Vagina (tissue), 2 donors: Measurements from ENCODE around the gene EIF3B. TPM values are rescaled to one million over a fixed set of nuclear protein-coding genes. Genes with fewer than 3 reads are reported as not detected.

Source experiments
- DNase-seq, 2 donors: peaks; one replicate each; pipeline ENCODE4 v3.0.0-alpha.2; 2017; ENCODE audit errors: extremely low spot score in 2 of 2
- H3K27ac ChIP-seq: fragments of 200-600 bp; sonication (generic); one replicate; pipeline ENCODE4 v1.5.1; 2019
- H3K27me3 ChIP-seq: fragments of 200-600 bp; sonication (generic); one replicate; pipeline ENCODE4 v1.5.1; 2019
- H3K36me3 ChIP-seq, 2 donors: fragments of 200-600 bp; sonication (generic); one replicate each; pipeline ENCODE4 v1.5.1; 2017 to 2019
- H3K4me1 ChIP-seq: fragments of 200-600 bp; sonication (generic); one replicate; pipeline ENCODE4 v1.5.1; 2019
- H3K4me3 ChIP-seq, 2 donors: fragments of 200-600 bp; sonication (generic); 1 replicate in 1 of 2; 2 replicates in 1 of 2; pipeline ENCODE4 v1.5.1; 2016 to 2019
- H3K9me3 ChIP-seq: fragments of 200-600 bp; sonication (generic); one replicate; pipeline ENCODE4 v1.5.1; 2019
- POLR2A ChIP-seq, 2 donors: fragments of 450-650 bp; IDR thresholded peaks; one replicate each; pipeline ENCODE4 v1.6.1; 2017; ENCODE audit warnings: antibody characterized with exemption in 2 of 2, mild to moderate bottlenecking in 2 of 2, moderate library complexity in 2 of 2
- POLR2AphosphoS5 ChIP-seq, 2 donors: sonication (generic); formaldehyde crosslinking; IDR thresholded peaks; one replicate each; pipeline ENCODE4 v1.9.0; 2017; ENCODE audit warnings: antibody characterized with exemption in 2 of 2, mild to moderate bottlenecking in 2 of 2, low read depth in 1 of 2; ENCODE audit not compliant: insufficient read depth in 1 of 2
- intact Hi-C: fragments of 100-400 bp; cut with DNase I; formaldehyde crosslinking; loops from one replicate; pipeline ENCODE4 v1.15.1; 2023
- total RNA-seq: library from RNA; depleted of rRNA; stranded (reverse); fragments of >200 nt; gene quantifications from one replicate; pipeline ENCODE4 v1.2.3, GENCODE V29; 2016
- TF ChIP-seq, protein P1 (sequence below), 3 experiments: fragments of 450-650 bp in 2 of 3; fragments of 200-600 bp in 1 of 3; sonication (generic) in 1 of 3; IDR thresholded peaks; one replicate each; pipeline ENCODE4 v1.5.1; 2017 to 2019; ENCODE audit warnings: antibody characterized with exemption in 3 of 3, mild to moderate bottlenecking in 2 of 3, moderate library complexity in 2 of 3

Gene EIF3B
- total RNA-seq, 1 donor from 2014 or later = 90.8 TPM

DNA sequence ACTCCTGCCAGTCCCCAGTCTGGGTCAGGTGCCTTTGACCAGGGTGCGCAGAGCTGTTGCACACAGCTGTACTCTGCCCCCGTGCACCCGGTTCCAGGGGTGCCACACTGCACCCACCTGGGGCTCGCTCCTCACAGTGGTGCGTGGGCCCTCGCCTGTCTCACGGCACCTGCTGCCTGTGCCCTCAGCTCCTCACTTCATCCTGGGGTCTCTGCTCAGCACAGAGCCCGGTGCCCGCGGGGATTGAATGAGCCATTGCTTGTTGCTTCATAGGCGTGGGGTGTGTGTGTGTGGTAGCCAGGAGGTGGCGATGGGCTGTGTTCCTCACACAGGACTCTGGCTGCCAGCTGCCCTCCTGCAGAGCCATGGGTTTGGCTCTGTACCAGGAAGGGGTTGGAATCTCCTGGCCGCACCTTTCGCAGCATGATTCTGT lies 18.5 kb downstream of the EIF3B start:
- TF ChIP-seq, protein P1, sequence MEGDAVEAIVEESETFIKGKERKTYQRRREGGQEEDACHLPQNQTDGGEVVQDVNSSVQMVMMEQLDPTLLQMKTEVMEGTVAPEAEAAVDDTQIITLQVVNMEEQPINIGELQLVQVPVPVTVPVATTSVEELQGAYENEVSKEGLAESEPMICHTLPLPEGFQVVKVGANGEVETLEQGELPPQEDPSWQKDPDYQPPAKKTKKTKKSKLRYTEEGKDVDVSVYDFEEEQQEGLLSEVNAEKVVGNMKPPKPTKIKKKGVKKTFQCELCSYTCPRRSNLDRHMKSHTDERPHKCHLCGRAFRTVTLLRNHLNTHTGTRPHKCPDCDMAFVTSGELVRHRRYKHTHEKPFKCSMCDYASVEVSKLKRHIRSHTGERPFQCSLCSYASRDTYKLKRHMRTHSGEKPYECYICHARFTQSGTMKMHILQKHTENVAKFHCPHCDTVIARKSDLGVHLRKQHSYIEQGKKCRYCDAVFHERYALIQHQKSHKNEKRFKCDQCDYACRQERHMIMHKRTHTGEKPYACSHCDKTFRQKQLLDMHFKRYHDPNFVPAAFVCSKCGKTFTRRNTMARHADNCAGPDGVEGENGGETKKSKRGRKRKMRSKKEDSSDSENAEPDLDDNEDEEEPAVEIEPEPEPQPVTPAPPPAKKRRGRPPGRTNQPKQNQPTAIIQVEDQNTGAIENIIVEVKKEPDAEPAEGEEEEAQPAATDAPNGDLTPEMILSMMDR (IDR thresholded peaks at IDR 0.05) = no peak
- TF ChIP-seq POLR2A (IDR thresholded peaks at IDR 0.05) = no peak
- TF ChIP-seq POLR2AphosphoS5 (IDR thresholded peaks at IDR 0.05; ENCODE audit: insufficient read depth in 1 of 2, low read depth in 1 of 2) = no peak
- H3K36me3 ChIP-seq = peaks cover 0 to 93% of the 10 kb centered on the region in 2 donors
- no peaks in the 10 kb centered on the region for H3K4me1 ChIP-seq
- intact Hi-C loops = no loop called here
- no peak overlapping the region for H3K4me3 ChIP-seq
- H3K27me3 ChIP-seq = no peaks in the 10 kb centered on the region
- H3K9me3 ChIP-seq = no peaks in the 10 kb centered on the region
- DNase-seq = no peak
- H3K27ac ChIP-seq = no peak overlapping the region

DNA sequence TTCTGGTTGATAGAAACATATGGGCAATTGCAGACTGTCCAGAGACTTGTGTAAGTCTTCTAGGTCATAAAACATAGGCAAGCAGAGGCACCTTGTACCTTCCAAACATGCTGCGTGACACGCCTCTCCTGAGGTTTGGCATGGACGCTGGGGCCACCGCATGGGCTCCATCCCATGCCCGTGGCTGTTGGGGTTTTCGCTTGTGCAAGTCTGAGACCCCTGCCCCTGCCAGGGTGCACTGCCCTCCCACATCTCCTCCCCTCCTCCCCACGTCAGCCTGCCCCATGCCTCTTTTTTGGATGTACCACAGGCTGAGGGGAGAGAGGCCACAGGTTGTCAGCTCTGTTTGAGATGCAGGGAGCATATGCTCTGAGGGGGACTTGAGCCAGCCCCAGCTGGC lies 19.0 kb downstream of the EIF3B start:
- intact Hi-C loops = no loop called here
- peaks cover 0 to 93% of the 10 kb centered on the region in 2 donors for H3K36me3 ChIP-seq
- TF ChIP-seq POLR2AphosphoS5 (IDR thresholded peaks at IDR 0.05; ENCODE audit: insufficient read depth in 1 of 2, low read depth in 1 of 2) (no peak), POLR2A (IDR thresholded peaks at IDR 0.05) (no peak)
- TF ChIP-seq, protein P1 (IDR thresholded peaks at IDR 0.05) = no peak
- H3K9me3 ChIP-seq = no peaks in the 10 kb centered on the region
- H3K27ac ChIP-seq = no peak overlapping the region
- no peak overlapping the region for H3K4me3 ChIP-seq
- H3K27me3 ChIP-seq = no peaks in the 10 kb centered on the region
- no peak for DNase-seq
- H3K4me1 ChIP-seq = no peaks in the 10 kb centered on the region

DNA sequence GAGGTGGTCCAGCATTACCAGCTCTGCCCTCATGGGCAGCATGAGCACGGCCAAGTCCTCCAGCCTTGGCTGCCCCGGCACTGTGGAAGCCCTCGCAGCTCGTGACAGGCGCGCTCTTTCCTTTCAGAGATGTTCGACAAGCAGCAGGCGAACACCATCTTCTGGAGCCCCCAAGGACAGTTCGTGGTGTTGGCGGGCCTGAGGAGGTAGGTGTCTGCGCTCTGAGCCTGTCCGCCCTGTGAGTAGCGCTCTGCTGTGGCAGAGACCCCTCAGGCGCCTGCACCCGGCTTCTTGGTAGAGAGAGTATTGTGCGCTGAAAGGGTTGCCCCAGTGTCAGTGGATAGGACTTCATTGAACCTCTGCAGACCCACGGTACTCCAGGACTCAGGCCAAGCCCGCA lies 19.8 kb downstream of the EIF3B start:
- DNase-seq = no peak
- no peak for TF ChIP-seq POLR2A (IDR thresholded peaks at IDR 0.05)
- no peak for TF ChIP-seq POLR2AphosphoS5 (IDR thresholded peaks at IDR 0.05; ENCODE audit: insufficient read depth in 1 of 2, low read depth in 1 of 2)
- TF ChIP-seq, protein P1 (IDR thresholded peaks at IDR 0.05) = no peak
- peaks cover 0 to 93% of the 10 kb centered on the region in 2 donors for H3K36me3 ChIP-seq
- no peak overlapping the region for H3K27ac ChIP-seq
- H3K9me3 ChIP-seq = no peaks in the 10 kb centered on the region
- no peaks in the 10 kb centered on the region for H3K27me3 ChIP-seq
- intact Hi-C loops = no loop called here
- no peak overlapping the region for H3K4me3 ChIP-seq
- no peaks in the 10 kb centered on the region for H3K4me1 ChIP-seq

DNA sequence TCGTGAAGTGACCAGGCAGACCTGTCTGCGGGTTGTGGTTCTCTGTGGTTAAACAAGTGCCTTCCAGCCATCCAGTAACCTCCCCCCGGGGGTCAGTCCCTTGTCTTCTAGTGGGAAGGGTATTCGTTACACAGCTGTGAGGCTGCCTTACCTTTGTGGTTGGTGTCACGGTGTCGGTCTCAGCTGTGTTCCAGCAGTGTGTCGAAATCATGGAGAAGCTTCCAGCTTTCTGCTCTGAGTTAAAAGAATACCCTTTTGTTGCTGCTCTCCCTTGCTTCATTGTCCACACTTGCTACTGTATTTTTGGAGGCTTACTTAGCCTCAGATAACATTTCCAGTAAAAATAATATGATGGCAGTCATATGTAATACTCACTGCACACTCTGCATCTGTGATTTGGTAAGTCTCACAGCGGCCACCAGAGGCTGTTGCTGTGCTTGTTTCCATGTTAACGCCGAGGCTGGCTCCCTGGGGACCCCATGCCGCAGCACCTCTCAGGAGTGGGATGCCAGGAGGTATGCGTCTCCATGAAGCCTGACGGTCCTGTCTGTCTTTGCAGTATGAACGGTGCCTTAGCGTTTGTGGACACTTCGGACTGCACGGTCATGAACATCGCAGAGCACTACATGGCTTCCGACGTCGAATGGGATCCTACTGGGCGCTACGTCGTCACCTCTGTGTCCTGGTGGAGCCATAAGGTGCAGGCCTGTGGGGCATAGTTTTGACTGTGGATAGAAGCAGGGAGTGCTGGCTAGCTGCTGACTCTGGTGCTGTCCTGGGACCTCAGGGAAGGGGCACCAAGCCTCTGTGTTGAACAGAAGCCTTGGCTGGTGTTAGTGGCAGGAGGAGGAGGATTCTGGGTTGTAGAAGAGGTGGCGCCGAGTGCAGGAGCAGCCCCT lies 20.5 kb downstream of the EIF3B start:
- intact Hi-C loops = no loop called here
- Histone ChIP-seq H3K4me1 (no peaks in the 10 kb centered on the region), H3K27me3 (no peaks in the 10 kb centered on the region), H3K9me3 (no peaks in the 10 kb centered on the region), H3K4me3 (no peak overlapping the region), H3K27ac (no peak overlapping the region), H3K36me3 (peaks cover 0 to 93% of the 10 kb centered on the region in 2 donors)
- DNase-seq = no peak
- TF ChIP-seq POLR2A (IDR thresholded peaks at IDR 0.05) (no peak), POLR2AphosphoS5 (IDR thresholded peaks at IDR 0.05; ENCODE audit: insufficient read depth in 1 of 2, low read depth in 1 of 2) (no peak)
- TF ChIP-seq, protein P1 (IDR thresholded peaks at IDR 0.05) = no peak
